ENCODE measurements around the gene PRKCA. TPM values are rescaled to one million over a fixed set of nuclear protein-coding genes. Genes with fewer than 3 reads are reported as not detected.

Gene PRKCA
- total RNA-seq, 1 donor from 2014 or later, result 132 TPM

GRCh38 chr17:66552371-66552770, 250.0 kb downstream of the PRKCA start:
- intact Hi-C loops (cut with micrococcal nuclease), result no loop called here

- intact Hi-C loops (cut with micrococcal nuclease), result no loop called here
Observed at GRCh38 chr17:66555605-66556004, 253.2 kb downstream of the PRKCA start.

DNA sequence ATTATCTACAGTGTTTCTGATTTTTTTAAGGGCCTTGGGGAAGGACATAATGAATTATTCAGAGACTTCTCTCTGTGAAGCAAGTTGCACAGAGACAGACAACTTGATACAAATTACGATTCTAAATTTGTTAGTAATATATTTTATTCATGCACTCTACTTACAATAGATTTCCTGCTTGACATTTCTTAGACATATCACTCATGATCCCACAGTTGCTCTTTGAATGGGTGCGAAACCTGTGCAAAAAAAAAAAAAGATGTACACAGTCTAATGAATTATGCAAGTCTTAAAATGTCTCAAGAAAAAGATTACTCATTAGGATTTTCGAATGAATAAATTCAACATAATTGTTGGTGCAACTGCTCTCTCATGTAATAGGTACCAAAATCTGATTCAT, 254.8 kb downstream of the PRKCA start:
- intact Hi-C loops (cut with micrococcal nuclease), result no loop called here

DNA sequence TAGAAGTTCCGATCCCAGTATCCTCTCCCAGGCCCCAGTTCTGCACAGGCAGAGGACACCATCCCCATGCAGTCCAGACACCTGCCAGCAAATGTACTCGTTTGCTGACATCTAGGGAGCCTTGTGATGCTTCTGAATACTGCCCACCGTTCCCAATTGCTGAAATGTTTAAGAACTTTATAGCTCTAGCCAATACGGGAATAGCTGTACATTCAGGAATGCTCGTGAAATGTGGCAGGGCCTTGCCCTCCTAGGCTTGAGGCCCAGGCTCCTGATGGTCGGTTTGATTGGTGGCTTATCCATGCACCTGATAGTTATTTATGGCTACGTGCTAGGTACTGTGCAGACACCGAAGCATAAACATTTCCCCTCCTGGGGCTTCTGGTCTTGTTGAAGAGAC, 255.5 kb downstream of the PRKCA start:
- intact Hi-C loops (cut with micrococcal nuclease), result no loop called here

- intact Hi-C loops (cut with micrococcal nuclease), result no loop called here
Observed at GRCh38 chr17:66560691-66561090, 258.3 kb downstream of the PRKCA start.

DNA sequence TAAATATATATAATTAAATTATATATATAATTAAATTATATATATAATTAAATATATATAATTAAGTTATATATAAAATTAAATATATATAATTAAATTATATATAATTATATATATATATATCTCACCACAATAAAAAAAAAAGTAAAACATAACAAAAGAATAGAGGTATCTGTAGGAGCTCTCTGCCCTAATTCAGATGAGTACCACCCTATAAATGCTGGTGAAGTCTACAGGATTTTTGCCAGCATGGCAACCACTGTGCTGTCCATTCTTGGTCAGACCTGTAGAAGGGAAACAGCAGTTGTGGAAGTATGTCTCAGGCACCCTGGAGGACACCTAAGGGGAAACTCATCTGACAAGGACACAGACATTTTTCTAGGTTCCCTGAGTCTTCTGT, 259.7 kb downstream of the PRKCA start:
- intact Hi-C loops (cut with micrococcal nuclease), result no loop called here

DNA sequence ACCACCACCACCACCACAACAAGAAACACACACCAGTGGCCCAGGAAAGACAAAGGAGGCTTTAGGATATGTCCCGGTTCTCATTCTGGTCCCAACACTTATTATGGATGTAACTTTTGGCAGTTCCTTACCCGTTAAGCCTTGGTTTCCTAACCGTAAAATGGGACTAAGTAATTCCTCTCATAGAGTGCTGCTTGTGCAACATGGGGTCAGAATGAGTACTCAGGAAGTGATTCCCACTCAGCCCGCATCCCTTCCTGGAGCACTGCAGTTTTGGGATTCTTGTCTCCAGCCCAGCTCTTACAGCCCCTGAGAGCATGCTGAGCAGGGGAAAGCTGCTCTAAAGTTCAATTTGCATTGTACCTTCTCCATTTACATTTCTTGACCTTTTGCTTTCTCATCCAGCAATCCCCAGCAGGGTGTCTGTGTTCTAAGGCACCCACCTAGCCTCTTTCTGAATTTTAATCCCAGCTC, 262.6 kb downstream of the PRKCA start:
- intact Hi-C loops (cut with micrococcal nuclease), result loop anchor here (5.0 kb wide), 2 partner anchors 67 to 118 kb away; no protein-coding TSS in a partner anchor

GRCh38 chr17:66567234-66568170, 265.1 kb downstream of the PRKCA start:
- intact Hi-C loops (cut with micrococcal nuclease), result loop anchor here (1.0 to 5.0 kb wide), 9 partner anchors 65 to 366 kb away; no protein-coding TSS in a partner anchor

DNA sequence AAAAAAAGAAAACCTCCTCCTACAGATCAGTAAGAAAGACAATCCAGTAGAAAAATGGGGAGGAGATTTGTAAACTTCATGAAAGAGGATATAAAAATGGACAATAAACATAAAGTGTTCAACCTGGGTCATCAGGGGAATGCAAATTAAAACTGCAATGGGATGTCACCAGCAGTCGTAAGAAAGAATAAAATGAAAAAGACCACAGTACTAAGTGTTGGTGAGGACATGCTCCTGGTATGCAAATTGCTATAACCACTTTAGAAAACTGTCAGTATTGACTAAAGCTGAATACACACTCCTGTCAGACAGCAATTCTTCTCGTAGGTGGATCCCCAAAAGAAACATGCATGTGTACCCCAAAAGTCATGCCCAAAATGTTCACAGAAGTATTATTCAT, 267.2 kb downstream of the PRKCA start:
- intact Hi-C loops (cut with micrococcal nuclease), result loop anchor here (5.0 kb wide), 2 partner anchors 63 to 122 kb away; no protein-coding TSS in a partner anchor

GRCh38 chr17:66570447-66571195, 268.2 kb downstream of the PRKCA start:
- intact Hi-C loops (cut with micrococcal nuclease), result no loop called here

DNA sequence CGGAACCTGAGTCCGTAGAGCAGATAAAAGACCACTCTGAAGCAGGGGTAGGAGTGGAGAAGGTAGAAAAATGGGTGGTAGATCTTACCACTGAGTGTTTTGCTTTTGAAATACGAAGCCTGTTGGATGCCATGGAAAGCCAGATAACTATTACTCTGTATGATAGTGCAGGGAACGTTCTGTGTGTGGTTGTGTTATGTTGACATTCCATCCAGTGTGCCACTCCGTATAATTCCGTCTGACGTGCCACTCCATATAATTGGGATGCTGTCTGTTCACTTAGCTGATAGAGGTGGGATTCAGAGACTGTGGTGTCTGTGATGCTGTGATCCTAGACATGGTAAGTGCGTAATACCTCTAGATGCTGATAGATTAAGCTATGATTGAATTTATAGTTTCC, 269.3 kb downstream of the PRKCA start:
- intact Hi-C loops (cut with micrococcal nuclease), result no loop called here

GRCh38 chr17:66573078-66573477, 270.7 kb downstream of the PRKCA start:
- intact Hi-C loops (cut with micrococcal nuclease), result no loop called here

GRCh38 chr17:66574123-66574522, 271.7 kb downstream of the PRKCA start:
- intact Hi-C loops (cut with micrococcal nuclease), result no loop called here

DNA sequence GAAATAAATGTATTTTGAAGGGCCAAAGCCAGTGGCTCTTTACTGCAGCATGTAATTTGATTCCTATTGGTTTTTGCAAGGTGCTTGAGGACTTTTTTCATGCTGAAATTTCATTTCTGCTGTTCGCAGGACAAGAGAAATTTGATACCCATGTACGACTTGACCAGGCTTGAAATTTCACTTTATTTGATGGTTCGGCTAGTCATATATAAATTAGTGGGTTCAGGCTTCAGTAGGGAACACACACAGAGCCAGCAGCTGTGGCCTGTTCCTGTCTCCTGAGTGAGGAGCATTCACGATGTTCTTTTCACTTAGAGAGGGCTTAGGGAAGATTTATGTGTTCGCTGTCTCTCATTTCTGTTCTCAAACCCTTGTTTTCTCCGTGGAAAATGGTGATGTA, 274.1 kb downstream of the PRKCA start:
- intact Hi-C loops (cut with micrococcal nuclease), result no loop called here

DNA sequence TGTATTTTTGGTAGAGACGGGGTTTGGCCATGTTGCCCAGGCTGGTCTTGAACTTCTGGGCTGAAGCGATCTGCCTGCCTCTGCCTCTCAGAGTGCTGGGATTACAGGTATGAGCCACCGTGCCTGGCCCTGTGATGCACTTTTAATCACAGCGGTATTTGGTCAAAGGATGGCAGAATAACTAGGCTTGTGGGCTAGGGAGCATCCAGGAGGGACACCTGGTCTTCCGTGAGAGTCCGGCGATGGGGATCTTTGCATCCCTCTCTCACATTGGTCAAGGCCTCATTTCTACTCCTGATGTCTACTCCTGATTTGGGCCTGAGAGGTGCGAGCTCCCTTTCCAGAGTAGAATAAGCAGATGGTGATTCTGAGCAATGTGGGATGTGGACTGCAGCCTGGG, 274.6 kb downstream of the PRKCA start:
- intact Hi-C loops (cut with micrococcal nuclease), result no loop called here

DNA sequence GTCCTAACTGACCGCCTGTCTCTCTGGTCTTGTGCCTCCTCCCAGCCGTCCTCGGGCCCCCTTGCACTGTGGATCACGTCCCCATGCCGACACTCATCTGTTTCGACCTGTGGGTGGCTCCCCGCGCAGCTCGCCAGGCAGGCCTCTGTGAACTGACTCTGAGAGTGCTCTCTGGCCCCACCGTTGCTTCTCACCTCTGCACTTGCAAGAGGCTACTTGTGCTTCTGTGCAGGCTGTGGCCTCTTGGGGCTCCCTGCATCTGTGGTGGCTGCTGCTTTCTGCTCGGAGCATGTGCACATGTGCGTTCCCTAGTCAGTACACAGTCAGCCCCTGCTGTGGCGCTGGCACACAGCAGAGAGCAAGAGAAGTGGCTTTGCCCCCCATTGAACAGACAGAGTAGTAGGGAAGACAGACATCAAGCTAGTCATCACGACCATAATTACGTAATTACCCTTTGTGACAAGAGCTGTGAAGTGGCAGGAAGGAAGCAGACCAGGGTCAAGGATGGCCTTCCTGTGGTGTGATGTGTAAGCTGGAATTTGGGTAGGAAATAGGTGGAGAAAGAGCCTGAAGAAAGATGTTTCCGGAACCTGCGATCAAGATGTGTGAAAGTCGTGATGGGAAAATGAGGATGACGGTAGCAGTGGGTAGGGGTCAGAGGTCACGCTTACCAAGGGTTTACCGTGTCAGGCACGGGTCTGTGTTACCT, 276.5 kb downstream of the PRKCA start:
- intact Hi-C loops (cut with micrococcal nuclease), result no loop called here

- intact Hi-C loops (cut with micrococcal nuclease), result no loop called here
Observed at GRCh38 chr17:66579556-66579955, 277.1 kb downstream of the PRKCA start.

DNA sequence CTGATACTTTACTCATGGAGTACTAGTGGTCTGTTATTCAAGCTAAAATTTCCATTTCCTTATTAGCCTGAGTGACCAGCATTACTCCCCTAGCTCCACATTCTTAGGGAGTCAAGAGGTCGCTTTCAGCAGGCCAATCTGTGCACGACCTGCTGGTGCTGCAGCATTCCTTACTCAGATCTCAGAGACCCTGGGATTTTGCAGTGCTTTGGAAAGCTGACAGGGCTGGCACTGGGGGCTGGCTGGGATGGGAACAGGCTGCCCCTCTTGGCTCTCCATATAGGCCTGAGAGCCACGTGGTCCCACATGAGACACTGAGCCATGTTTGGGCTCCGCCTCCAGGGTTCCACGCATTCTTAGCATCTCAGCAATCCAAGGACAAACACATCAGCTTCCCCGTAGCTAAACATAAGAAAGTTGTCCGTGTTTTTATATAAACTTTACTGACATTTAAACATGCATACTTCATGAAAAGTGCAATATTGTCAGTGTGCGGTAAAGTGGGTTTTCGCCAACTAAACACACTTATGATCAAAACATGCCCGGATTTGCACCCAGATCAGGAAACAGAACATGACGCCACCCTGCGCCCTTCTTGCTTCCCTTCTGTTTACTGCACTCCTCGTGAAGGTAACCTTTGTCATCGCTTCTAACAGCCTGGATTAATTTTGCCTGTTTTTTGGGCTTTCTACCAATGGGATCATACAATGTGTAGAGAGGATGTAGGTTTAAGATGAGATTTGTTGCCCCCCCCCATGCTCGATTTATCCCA, 278.0 kb downstream of the PRKCA start:
- intact Hi-C loops (cut with micrococcal nuclease), result no loop called here

DNA sequence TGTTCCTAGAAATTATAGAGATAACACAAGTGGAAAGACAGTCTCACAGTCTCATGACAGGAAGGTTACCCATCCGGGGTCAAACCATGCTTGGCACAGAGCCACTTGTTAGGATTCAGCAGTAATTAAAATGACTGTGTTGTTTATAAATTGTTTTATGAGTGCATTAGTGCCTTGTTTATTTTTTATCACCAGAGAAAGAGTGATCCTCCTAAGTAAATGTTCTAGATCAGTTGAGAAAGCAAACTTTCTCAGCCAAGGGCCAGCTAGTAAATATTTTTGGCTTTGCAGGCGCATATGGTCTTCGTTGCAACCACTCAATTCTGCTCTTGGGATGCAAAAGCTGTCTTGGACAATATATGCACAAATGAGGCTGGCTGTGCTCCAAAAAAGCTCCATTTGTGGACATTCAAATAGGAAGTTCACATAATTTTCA, 278.6 kb downstream of the PRKCA start:
- intact Hi-C loops (cut with micrococcal nuclease), result no loop called here

- intact Hi-C loops (cut with micrococcal nuclease), result no loop called here
Observed at GRCh38 chr17:66582373-66583111, 280.1 kb downstream of the PRKCA start.

All from T-helper 1 cell treated with Interleukin-12 subunit alpha and Interleukin-12 subunit beta and Interleukin-4 antibody, amounts not matched to agents 30 ng/mL and 1 ng/mL, for 36 hours (primary cell).